Panc1 (cell line): Measurements from ENCODE around the gene TRABD2B. TPM values are rescaled to one million over a fixed set of nuclear protein-coding genes. Genes with fewer than 3 reads are reported as not detected.

Experiments
- ATAC-seq: fragments of 200-7000 bp; cut with Tn5 transposase; 2 replicates; pipeline ENCODE4 v1.9.1; 2020; ENCODE audit warnings: mild to moderate bottlenecking, moderate library complexity
- BruUV-seq: library from RNA; stranded (reverse); fragments of 400-500 nt; replicated peaks from 2 replicates; lab custom pipeline; 2021; lab: Mats Ljungman, UMichigan
- CTCF ChIA-PET: fragments of 300-600 bp; sonication (Branson Sonifier 250); formaldehyde crosslinking; loops from one replicate; lab custom pipeline; 2022; ENCODE audit warnings: antibody characterized with exemption; lab: Charles Lee
- POLR2A ChIA-PET: fragments of 300-600 bp; sonication (Branson Sonifier 250); formaldehyde crosslinking; loops from one replicate; lab custom pipeline; 2022; ENCODE audit warnings: antibody characterized with exemption; lab: Charles Lee
- DNase-seq: peaks from one replicate; pipeline ENCODE4 v3.0.0-alpha.2; 2010; ENCODE audit warnings: low read depth, low spot score
- H3K27ac ChIP-seq: 2 replicates; pipeline ENCODE4 v1.5.1; 2011; ENCODE audit warnings: mild to moderate bottlenecking, low read length, inconsistent platforms
- H3K27me3 ChIP-seq: fragments of 200-500 bp; sonication (Bioruptor generic); 2 replicates; pipeline ENCODE4 v1.6.0; 2014; ENCODE audit warnings: low read length, inconsistent platforms; ENCODE audit not compliant: control insufficient read depth, insufficient read depth
- H3K36me3 ChIP-seq: fragments of 200-500 bp; sonication (Bioruptor generic); 2 replicates; pipeline ENCODE4 v1.5.1; 2014; ENCODE audit warnings: inconsistent platforms, mild to moderate bottlenecking, low read length, moderate library complexity; ENCODE audit not compliant: control insufficient read depth, insufficient read depth
- H3K4me1 ChIP-seq: 2 replicates; pipeline ENCODE4 v1.5.1; 2011; ENCODE audit warnings: inconsistent platforms, mild to moderate bottlenecking, low read length, moderate library complexity; ENCODE audit not compliant: control insufficient read depth, insufficient read depth
- H3K4me3 ChIP-seq, 2 experiments: 2 replicates each; pipeline ENCODE4 v1.5.1; 2011 to 2012; ENCODE audit warnings: low read depth in 2 of 2, low read length in 2 of 2, mild to moderate bottlenecking in 2 of 2, inconsistent platforms in 1 of 2, moderate library complexity in 1 of 2
- H3K9me3 ChIP-seq: fragments of 200-500 bp; sonication (Bioruptor generic); 2 replicates; pipeline ENCODE4 v1.5.1; 2014; ENCODE audit warnings: low read depth, mild to moderate bottlenecking, inconsistent platforms, low read length, moderate library complexity; ENCODE audit not compliant: control insufficient read depth, insufficient read depth
- POLR2AphosphoS5 ChIP-seq: IDR thresholded peaks from 2 replicates; pipeline ENCODE4 v1.6.1; 2012; ENCODE audit warnings: mild to moderate bottlenecking, low read depth, low read length, moderate library complexity
- SIN3A ChIP-seq: IDR thresholded peaks from 2 replicates; pipeline ENCODE4 v1.6.1; 2012; ENCODE audit warnings: low read depth, mild to moderate bottlenecking, low read length, moderate library complexity, borderline replicate concordance; ENCODE audit not compliant: insufficient read depth
- TCF7L2 ChIP-seq: IDR thresholded peaks from 2 replicates; pipeline ENCODE4 v1.6.1; 2011; ENCODE audit warnings: mild to moderate bottlenecking, low read depth, low read length, inconsistent platforms
- in situ Hi-C: cut with HindIII; loops from 2 replicates; pipeline ENCODE4 v1.10.0; 2016; ENCODE audit warnings: low sequenced_read_pairs, low pct_unique_long_range_greater_than_20kb
- intact Hi-C: fragments of 100-400 bp; cut with micrococcal nuclease; formaldehyde crosslinking; loops from one replicate; pipeline ENCODE4 v1.10.0; 2022; ENCODE audit not compliant: unreplicated experiment
- total RNA-seq: library from RNA; stranded (reverse); gene quantifications from one replicate; pipeline ENCODE4 v1.2.1, GENCODE V29; 2021; ENCODE audit not compliant: unreplicated experiment
- TF ChIP-seq, protein P1 (sequence below): fragments of 450-650 bp; IDR thresholded peaks from 2 replicates; pipeline ENCODE4 v1.5.1; 2017; ENCODE audit warnings: mild to moderate bottlenecking
- TF ChIP-seq, protein P2 (sequence below), 2 experiments: IDR thresholded peaks; 2 replicates each; pipeline ENCODE4 v1.6.1; 2011 to 2012; ENCODE audit warnings: low read depth in 2 of 2, control low read depth in 1 of 2, low read length in 1 of 2, mild to moderate bottlenecking in 1 of 2, moderate library complexity in 1 of 2; ENCODE audit not compliant: insufficient read depth in 1 of 2

Gene TRABD2B
- total RNA-seq, 1 experiment from 2014 or later = not detected

DNA sequence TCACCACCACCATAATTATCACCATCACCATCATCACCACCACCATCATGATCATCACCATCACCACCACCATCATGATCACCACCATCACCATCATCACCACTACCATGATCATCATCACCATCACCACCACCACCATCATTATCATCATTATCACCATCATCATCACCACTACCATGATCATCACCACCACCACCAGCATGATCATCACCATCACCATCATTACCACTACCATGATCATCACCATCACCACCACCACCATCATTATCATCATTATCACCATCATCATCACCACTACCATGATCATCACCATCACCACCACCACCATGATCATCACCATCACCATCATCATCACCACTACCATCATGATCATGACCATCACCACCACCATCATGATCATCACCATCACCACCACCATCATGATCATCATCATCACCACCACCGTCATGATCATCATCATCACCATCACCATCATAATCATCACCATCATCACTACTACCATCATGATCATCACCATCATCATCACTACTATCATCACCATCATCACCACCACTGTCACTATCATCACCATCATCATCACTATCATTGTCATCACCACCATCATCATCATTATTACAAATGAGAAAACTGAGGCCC lies 60.2 kb downstream of the TRABD2B start:
- H3K27ac ChIP-seq = no peak overlapping the region
- TF ChIP-seq, protein P1, sequence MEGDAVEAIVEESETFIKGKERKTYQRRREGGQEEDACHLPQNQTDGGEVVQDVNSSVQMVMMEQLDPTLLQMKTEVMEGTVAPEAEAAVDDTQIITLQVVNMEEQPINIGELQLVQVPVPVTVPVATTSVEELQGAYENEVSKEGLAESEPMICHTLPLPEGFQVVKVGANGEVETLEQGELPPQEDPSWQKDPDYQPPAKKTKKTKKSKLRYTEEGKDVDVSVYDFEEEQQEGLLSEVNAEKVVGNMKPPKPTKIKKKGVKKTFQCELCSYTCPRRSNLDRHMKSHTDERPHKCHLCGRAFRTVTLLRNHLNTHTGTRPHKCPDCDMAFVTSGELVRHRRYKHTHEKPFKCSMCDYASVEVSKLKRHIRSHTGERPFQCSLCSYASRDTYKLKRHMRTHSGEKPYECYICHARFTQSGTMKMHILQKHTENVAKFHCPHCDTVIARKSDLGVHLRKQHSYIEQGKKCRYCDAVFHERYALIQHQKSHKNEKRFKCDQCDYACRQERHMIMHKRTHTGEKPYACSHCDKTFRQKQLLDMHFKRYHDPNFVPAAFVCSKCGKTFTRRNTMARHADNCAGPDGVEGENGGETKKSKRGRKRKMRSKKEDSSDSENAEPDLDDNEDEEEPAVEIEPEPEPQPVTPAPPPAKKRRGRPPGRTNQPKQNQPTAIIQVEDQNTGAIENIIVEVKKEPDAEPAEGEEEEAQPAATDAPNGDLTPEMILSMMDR = no peak
- TF ChIP-seq SIN3A (no peak), TCF7L2 (no peak), POLR2AphosphoS5 (no peak)
- TF ChIP-seq, protein P2, sequence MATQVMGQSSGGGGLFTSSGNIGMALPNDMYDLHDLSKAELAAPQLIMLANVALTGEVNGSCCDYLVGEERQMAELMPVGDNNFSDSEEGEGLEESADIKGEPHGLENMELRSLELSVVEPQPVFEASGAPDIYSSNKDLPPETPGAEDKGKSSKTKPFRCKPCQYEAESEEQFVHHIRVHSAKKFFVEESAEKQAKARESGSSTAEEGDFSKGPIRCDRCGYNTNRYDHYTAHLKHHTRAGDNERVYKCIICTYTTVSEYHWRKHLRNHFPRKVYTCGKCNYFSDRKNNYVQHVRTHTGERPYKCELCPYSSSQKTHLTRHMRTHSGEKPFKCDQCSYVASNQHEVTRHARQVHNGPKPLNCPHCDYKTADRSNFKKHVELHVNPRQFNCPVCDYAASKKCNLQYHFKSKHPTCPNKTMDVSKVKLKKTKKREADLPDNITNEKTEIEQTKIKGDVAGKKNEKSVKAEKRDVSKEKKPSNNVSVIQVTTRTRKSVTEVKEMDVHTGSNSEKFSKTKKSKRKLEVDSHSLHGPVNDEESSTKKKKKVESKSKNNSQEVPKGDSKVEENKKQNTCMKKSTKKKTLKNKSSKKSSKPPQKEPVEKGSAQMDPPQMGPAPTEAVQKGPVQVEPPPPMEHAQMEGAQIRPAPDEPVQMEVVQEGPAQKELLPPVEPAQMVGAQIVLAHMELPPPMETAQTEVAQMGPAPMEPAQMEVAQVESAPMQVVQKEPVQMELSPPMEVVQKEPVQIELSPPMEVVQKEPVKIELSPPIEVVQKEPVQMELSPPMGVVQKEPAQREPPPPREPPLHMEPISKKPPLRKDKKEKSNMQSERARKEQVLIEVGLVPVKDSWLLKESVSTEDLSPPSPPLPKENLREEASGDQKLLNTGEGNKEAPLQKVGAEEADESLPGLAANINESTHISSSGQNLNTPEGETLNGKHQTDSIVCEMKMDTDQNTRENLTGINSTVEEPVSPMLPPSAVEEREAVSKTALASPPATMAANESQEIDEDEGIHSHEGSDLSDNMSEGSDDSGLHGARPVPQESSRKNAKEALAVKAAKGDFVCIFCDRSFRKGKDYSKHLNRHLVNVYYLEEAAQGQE (IDR thresholded peaks at IDR 0.05; ENCODE audit: insufficient read depth in 1 of 2, low read depth in 2 of 2, low read length in 1 of 2) = no peak
- no TSS peak for BruUV-seq
- ATAC-seq (no peak), DNase-seq (no peak)
- H3K9me3 ChIP-seq = no peaks in the 10 kb centered on the region
- intact Hi-C loops (loop anchor here (10.0 kb wide), 1 partner anchor 128 kb away; no protein-coding TSS in a partner anchor), in situ Hi-C loops (no loop called here)
- ChIA-PET CTCF (no interaction called here), POLR2A (no interaction called here)
- H3K36me3 ChIP-seq = no peaks in the 10 kb centered on the region
- no peaks in the 10 kb centered on the region for H3K4me1 ChIP-seq
- H3K27me3 ChIP-seq = no peaks in the 10 kb centered on the region
- H3K4me3 ChIP-seq = no peak overlapping the region

DNA sequence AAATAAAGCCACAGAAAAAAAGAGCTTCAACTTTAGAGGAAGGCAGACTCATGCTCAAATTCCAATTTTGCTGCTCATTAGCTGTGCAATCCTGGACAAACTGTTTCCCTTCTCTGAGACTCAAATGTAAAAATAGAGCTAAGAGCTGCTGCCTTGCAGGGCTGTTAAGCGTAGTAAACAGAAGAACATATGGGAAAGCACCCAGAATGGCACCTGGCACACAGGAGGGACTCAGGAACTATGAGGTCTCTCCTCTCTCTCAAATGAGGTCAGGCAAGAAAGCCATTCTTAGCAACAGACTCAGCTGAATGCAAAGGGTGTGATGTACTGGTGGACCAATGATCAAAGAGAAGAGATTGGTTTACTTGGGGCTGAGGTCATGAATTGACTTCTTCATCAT lies 61.3 kb downstream of the TRABD2B start:
- intact Hi-C loops = loop anchor here (10.0 kb wide), 1 partner anchor 129 kb away; no protein-coding TSS in a partner anchor
- ATAC-seq = no peak
- DNase-seq = no peak
- Histone ChIP-seq H3K27me3 (no peaks in the 10 kb centered on the region; the same call in 1 of the 2 replicates), H3K4me1 (no peaks in the 10 kb centered on the region), H3K27ac (no peak overlapping the region), H3K36me3 (no peaks in the 10 kb centered on the region), H3K4me3 (no peak overlapping the region), H3K9me3 (no peaks in the 10 kb centered on the region)
- BruUV-seq = no TSS peak
- in situ Hi-C loops = no loop called here
- TF ChIP-seq POLR2AphosphoS5 = no peak
- TF ChIP-seq, protein P1 = no peak
- TF ChIP-seq TCF7L2 = no peak
- TF ChIP-seq, protein P2 (IDR thresholded peaks at IDR 0.05; ENCODE audit: insufficient read depth in 1 of 2, low read depth in 2 of 2, low read length in 1 of 2) = no peak
- TF ChIP-seq SIN3A = no peak
- ChIA-PET CTCF (no interaction called here), POLR2A (interaction anchor here (0.6 kb wide), 1 partner anchor 144 kb away, joined by 3 read pairs; no protein-coding TSS in a partner anchor)
